ELR (cell line): Measurements from ENCODE around the gene FAM171A1.
"Not testable (repeated sequence)": the region's sequence is repeated elsewhere in the genome, so short reads cannot be mapped to it uniquely, and the experiment has no call there.

ENCODE experiments used
- DNase-seq: peaks from one replicate; pipeline ENCODE4 v3.0.0-alpha.2; 2015; ENCODE audit warnings: low read depth

FAM171A1 gene

GRCh38 chr10:15320118-15320517, 51.0 kb downstream of the FAM171A1 start:
- no peak for DNase-seq

- no peak for DNase-seq
These were observed 54.1 kb downstream of the FAM171A1 start for GRCh38 chr10:15316871-15317464.

DNA sequence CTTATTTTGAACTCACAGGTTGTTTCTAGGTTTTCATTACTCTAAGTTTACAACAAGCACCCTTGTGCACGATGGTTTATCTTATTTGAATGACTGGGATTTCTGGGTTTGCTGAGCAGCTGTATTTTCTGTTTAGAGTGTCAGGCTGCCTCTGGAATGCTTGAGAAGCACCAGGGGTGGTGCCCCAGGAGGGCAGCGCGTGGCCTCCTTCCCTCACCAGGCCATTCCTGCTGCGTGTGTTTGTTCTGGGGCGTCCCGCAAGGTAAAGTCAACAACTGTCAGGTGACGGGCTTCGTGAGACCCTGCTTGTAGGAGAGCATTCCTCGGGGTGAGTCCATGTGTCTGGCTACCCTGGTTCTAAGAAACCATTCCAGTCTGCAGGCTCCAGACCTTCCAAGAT, 54.9 kb downstream of the FAM171A1 start:
- no peak for DNase-seq

DNA sequence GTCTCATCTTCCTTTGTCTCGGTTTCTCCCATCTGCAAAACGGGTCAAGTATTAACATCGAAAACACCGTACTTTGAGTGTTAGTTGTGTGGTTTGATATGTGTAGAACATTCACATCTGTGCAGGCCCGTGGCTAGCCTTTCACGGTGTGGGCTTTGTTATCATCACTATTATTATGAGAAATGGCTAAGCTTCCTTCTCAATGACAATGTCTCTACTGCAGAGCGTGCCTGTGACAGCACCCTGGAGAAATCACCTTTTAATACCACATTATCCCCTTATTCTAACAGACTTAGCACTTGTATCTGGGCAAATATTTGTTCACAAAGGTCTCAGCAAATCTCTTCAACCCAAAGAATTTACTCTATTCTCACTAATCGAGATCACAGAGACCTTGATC, 55.8 kb downstream of the FAM171A1 start:
- DNase-seq: no peak

GRCh38 chr10:15314482-15315045, 56.5 kb downstream of the FAM171A1 start:
- DNase-seq: no peak

DNA sequence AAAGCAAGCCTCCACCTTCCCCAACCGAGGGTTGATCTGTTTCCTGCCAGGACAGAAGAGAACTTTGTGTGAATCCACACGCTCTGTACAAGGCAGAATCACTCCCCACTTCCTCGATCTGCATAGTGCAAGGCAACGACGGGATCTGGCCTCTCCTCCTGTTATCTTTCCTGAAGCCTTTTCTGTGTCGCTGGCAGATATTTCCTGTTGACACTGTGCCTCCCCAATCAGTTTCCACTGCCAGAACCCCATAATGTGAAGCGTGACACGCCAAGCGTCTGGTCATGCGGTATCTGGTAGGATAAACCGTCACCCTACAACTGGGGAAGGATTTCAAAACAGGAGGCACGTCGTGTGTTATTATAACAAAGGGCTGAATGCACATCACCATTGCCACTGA, 57.2 kb downstream of the FAM171A1 start:
- no peak for DNase-seq

GRCh38 chr10:15313047-15313446, 58.0 kb downstream of the FAM171A1 start:
- DNase-seq: no peak

DNA sequence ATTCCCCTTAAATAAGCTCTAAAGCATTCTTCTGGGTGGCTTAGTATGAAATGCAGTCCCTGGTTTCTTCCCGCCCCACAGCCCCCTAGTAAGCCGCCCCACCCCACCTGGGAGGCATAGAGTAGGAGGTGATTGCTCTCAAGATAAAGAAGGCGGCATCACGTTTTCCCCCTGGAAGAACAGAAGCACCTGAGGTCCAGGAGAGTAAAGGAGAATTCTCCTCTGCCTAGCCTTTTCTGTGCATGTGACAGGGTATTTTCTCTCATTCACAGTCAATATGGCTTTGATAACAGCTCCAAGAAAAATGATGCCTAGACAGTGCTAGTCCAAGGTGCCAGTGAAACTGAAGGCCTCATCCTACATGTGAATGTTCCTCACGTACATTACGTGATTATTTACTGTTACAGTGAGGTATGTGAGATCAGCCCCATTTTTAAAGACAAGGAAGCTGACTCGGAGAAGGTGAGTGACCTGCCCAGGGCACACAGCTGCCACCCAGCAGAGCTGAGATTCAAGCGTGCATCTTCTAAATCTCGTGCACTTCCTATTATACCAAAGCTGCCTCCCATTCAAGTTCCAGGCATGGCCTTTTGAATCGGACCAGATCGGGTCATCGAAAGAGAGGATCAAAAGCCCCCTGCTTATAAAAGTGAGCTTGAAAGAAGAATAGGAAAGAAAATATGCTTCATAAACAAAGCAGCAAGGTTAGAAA, 59.4 kb downstream of the FAM171A1 start:
- no peak for DNase-seq

DNA sequence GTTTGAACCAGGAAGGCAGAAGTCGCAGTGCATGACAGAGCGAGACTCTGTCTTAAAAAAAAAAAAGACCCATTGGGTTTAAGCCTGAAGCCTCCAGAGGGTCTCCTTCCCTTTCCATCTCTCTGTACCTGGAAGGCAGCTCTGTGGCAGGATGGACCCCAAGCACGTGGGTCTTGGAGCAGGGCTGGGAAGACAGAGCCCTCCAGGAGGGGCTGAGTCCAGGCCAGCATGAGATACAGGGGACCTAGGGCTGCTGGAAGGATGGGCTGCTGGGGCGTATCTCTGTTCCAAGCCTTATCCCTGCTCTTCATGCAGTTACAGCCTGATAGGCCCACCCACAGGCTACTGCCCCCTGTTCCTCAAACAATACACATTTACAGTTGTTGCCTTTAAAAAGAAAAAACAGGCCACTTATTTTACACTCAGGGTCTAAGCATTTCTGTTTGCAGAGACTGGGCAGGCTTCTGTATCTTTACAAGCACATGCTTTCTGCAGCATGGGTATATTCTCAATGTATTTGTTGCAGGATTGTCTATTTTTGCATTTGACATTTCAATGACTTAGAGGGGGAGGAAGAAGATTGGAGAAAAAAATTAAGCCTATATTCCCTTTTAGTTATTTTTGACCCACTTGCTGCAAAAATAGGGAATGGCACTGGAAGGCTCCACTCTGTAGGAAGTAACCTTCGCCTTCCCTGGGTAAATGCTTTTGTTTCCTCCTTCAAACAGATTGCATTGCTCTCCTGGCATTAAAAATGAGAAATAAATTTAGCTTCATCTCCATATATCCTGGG, 60.1 kb downstream of the FAM171A1 start:
- no peak for DNase-seq

GRCh38 chr10:15309221-15309620, 61.9 kb downstream of the FAM171A1 start:
- DNase-seq: no peak

DNA sequence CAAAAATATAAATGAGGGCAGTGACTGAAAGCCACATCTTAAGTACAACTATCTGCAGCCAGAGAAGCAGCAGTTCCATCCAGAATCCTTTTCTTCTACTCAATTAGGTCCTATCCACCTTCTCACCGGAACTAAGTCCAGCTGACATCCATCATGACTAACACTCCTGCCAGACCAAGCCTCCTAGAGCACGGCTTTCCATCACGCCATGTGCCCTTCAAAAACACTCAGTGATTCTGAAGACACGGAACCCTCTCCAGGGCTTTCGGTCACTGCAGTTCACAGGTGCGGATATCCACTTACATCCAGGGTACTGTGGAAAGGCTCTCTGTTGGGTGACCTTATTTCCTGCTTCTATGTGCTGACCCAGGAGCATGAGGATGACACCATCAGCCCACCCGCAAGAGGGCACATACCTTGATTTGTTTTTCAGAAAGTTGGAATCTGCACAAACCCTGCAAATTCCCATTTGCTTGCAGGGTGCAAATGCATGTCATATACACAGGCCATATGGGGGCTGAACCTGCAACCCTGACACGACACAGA, 64.3 kb downstream of the FAM171A1 start:
- DNase-seq: no peak

- DNase-seq: no peak
These were observed 65.5 kb downstream of the FAM171A1 start for GRCh38 chr10:15305634-15306033.

DNA sequence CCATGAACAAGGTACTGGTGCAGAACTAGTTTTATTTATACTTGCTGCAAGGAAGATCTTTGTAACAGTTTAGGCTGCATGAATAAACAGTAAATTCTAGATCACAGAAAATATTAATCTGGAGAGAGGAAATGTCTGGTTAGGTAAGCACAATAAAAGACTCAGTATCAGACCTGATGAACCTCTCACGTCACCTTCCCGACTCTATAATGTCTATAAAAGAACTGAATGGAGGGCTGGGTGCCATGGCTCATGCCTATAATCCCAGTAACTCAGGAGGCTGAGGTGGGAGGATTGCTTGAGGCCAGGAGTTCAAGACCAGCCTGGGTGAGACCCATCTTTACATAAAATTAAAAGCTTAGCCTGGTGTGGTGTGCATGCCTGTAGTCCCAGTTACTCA, 65.9 kb downstream of the FAM171A1 start:
- no peak for DNase-seq

DNA sequence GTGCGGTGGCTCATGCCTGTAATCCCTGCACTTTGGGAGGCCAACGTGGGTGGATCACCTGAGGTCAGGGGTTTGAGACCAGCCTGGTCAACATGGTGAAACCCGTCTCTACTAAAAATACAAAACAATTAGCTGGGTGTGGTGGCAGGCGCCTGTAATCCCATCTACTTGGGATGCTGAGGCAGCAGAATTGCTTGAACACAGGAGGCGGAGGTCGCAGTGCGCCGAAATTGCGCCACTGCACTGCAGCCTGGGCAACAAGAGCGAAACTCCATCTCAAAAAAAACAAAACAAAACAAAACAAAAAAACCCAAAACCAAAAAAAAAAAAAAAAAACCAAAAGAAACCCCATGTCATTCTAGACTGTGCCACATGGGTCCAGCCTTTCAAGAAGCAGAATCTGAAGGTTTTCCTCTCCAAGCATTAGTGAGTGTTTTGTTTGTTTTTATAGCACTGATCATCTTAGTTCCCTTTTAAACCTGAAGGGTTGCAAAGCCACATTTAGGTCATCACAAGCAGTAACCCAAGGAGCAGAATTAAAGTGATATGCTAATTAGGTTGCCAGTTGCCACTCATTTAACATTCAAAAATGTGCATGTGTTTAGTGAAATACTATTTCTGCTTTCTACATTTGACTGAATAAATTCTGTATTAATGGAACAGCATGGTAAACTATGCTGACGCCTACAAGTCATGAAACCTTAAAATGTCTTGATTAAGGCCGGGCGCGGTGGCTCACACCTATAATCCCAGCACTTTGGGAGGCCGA, 68.7 kb downstream of the FAM171A1 start:
- not testable (repeated sequence) for DNase-seq

DNA sequence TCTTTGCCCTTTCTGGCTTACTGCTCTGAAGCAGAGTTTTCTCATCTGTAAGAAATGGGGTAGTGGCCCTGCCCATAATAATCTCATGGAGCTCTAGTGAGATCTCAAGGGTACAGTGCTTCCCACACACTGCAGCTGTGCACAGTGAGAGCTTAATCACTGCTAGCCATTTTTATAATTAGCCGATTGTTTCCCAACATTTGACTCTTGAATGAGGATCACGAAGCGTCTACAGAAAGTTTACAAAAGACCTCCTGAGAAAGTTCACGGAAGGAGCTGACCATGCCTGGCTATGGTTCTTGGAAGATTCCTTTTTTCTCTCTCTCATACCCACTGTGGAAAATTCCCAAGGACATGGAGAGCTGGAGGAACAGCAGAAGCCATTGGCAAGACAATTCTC, 70.4 kb downstream of the FAM171A1 start:
- DNase-seq: no peak

GRCh38 chr10:15300145-15300544, 70.9 kb downstream of the FAM171A1 start:
- no peak for DNase-seq

- DNase-seq: no peak
These were observed 74.4 kb downstream of the FAM171A1 start for GRCh38 chr10:15296701-15297100.

DNA sequence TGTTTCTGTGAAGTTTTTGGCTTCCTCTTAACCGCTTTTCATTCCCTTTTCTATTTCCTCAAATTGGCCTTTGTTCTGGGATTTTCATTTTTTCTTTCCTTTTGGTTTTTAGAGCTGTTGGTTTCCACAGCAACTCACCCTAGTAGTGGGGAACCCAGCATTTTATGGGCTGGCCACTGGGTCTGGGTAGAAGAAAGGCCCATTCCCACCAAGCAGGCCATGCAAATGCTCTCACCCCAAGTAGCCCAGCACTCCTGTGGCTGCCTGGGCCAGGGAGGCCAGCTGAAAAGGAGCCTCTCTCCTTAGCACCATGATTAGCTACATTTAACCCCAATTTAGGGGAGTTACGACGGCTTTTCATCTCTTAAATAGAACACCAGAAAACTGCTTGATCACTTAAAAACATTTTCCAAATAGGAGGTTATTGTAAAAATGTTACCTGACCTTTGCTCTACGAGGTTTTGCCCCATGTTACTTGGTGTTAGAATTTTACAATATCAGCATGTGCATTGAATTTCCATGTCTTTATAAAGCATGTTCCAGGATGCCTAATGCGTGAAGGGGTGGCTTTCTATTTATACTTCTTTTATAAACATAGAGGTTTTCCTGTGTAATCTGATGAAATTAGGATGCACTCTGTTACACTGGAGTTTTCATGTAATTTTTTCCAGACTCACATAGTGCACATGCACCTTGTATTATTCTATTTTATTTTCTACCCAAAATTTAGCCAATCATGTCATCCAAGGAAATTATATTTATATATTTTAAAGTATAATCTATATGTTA, 75.4 kb downstream of the FAM171A1 start:
- no peak for DNase-seq

DNA sequence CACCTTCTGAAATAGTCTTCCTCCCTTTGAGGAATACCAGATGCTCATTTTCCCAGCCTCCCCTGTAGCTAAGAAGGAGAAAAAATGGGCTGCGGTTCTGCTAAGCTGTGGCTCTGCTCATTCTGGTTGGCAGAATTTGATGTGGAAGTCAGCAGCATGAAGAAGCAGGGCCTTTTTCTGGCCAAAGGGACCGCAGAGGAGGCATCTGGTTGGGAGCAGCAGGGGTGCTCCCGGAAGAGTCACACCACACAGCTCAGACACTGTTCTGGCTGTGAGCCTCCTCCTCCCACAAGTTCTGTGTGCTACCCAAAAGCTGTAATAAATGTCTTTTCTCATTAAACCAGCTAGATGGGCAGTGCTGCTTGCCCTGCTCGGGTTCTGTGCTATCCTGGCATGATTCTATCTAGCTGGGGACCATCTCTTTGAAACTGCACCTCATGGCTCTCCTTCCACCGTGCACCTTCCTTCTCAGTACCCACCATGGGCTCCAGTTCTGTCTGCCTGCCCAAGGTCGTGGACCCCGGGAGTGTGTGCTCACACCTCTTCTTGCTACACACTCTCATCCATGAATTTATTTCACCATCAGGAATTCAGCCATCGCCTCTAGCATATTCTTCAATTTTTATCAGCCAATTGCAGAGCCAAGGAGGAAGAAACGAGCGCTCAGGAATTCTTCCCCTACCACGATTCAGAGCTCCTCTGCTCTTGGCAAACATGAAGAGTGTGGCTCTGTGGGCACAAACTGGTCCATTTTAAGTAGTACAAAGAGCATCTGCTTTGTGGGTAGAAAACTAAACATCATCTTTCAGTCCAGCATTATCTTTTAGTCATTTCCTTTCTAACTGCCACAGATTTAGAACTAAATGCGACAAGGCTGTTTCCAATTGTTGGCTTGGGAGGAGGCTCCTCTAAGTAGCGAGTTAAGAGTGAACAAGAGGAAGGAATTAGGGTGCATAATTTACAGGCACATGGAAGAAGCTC, 76.9 kb downstream of the FAM171A1 start:
- DNase-seq: peak; percentile 28

- no peak for DNase-seq
These were observed 80.4 kb downstream of the FAM171A1 start for GRCh38 chr10:15290671-15291070.
